Neural cell (in vitro differentiated cells): Measurements from ENCODE around the gene TTPAL. TPM values are rescaled to one million over a fixed set of nuclear protein-coding genes. Genes with fewer than 3 reads are reported as not detected.

ENCODE experiments used
- H2AFZ ChIP-seq: fragments of 200-600, 300-800 bp; sonication (generic), shearing (Covaris generic); 2 replicates; pipeline ENCODE4 v1.6.0; 2014; ENCODE audit warnings: low read depth, mild to moderate bottlenecking, antibody characterized with exemption, low read length, moderate library complexity
- H3F3A ChIP-seq: fragments of 200-600 bp; shearing (Covaris generic); 2 replicates; pipeline ENCODE4 v1.6.1; 2016; ENCODE audit warnings: mild to moderate bottlenecking, moderate library complexity, mixed read lengths, antibody characterized with exemption, low read length; ENCODE audit not compliant: insufficient read depth, poor library complexity, severe bottlenecking
- H3K27ac ChIP-seq: fragments of 200-600, 300-800 bp; sonication (generic), shearing (Covaris generic); 2 replicates; pipeline ENCODE4 v1.5.1; 2014; ENCODE audit warnings: mild to moderate bottlenecking, low read length, moderate library complexity
- H3K27me3 ChIP-seq: fragments of 300-800, 200-600 bp; sonication (generic), shearing (Covaris generic); 2 replicates; pipeline ENCODE4 v1.6.0; 2014; ENCODE audit warnings: mild to moderate bottlenecking, low read depth, low read length, moderate library complexity; ENCODE audit not compliant: insufficient read depth
- H3K36me3 ChIP-seq: fragments of 300-800, 200-600 bp; sonication (generic), shearing (Covaris generic); 2 replicates; pipeline ENCODE4 v1.5.1; 2014; ENCODE audit warnings: mild to moderate bottlenecking, antibody characterized with exemption, low read length, moderate library complexity; ENCODE audit not compliant: insufficient read depth
- H3K4me2 ChIP-seq: fragments of 300-800, 200-600 bp; sonication (generic), shearing (Covaris generic); 2 replicates; pipeline ENCODE4 v1.6.0; 2014; ENCODE audit warnings: mild to moderate bottlenecking, low read length
- H3K4me3 ChIP-seq: fragments of 300-800, 200-600 bp; sonication (generic), shearing (Covaris generic); 2 replicates; pipeline ENCODE4 v1.5.1; 2014; ENCODE audit warnings: mild to moderate bottlenecking, low read length, moderate library complexity
- H3K79me2 ChIP-seq: fragments of 200-600 bp; shearing (Covaris generic); replicated peaks from 2 replicates; pipeline ENCODE4 v1.6.0; 2014; ENCODE audit warnings: mild to moderate bottlenecking, low read length, moderate library complexity; ENCODE audit not compliant: insufficient read depth
- H3K9ac ChIP-seq: fragments of 300-800, 200-600 bp; sonication (generic), shearing (Covaris generic); 2 replicates; pipeline ENCODE4 v1.6.1; 2016; ENCODE audit warnings: mild to moderate bottlenecking, low read length, mixed read lengths
- H3K9me2 ChIP-seq: fragments of 200-600 bp; shearing (Covaris generic); 2 replicates; pipeline ENCODE4 v1.6.1; 2016; ENCODE audit warnings: mild to moderate bottlenecking, low read length, mixed read lengths; ENCODE audit not compliant: insufficient read depth
- H3K9me3 ChIP-seq: fragments of 200-600, 300-800 bp; sonication (generic), shearing (Covaris generic); 2 replicates; pipeline ENCODE4 v1.6.1; 2016; ENCODE audit warnings: mild to moderate bottlenecking, mixed run types, low read length, moderate library complexity, mixed read lengths
- H4K20me1 ChIP-seq: fragments of 200-600 bp; shearing (Covaris generic); 2 replicates; pipeline ENCODE4 v1.6.1; 2016; ENCODE audit warnings: mild to moderate bottlenecking, mixed run types; ENCODE audit not compliant: insufficient read depth
- EP300 ChIP-seq: fragments of 450-650 bp; conservative IDR thresholded peaks from 2 replicates; pipeline ENCODE4 v1.6.1; 2014; ENCODE audit warnings: antibody characterized with exemption, mild to moderate bottlenecking, moderate library complexity; ENCODE audit not compliant: poor library complexity, severe bottlenecking
- EZH2 ChIP-seq: fragments of 200-600, 300-800 bp; shearing (Covaris generic), sonication (generic); IDR thresholded peaks from 2 replicates; pipeline ENCODE4 v1.6.1; 2014; ENCODE audit warnings: antibody characterized with exemption, low read length, borderline replicate concordance, mild to moderate bottlenecking; ENCODE audit not compliant: insufficient read depth, poor library complexity, severe bottlenecking
- MXI1 ChIP-seq: fragments of 450-650 bp; conservative IDR thresholded peaks from 2 replicates; pipeline ENCODE4 v1.6.1; 2014; ENCODE audit warnings: antibody characterized with exemption, mild to moderate bottlenecking; ENCODE audit not compliant: poor library complexity, severe bottlenecking
- POLR2AphosphoS5 ChIP-seq: IDR thresholded peaks from 2 replicates; pipeline ENCODE4 v1.6.1; 2012
- RAD21 ChIP-seq: fragments of 450-650 bp; conservative IDR thresholded peaks from 2 replicates; pipeline ENCODE4 v1.6.1; 2014; ENCODE audit warnings: antibody characterized with exemption, mild to moderate bottlenecking, moderate library complexity
- SMC3 ChIP-seq: fragments of 450-650 bp; conservative IDR thresholded peaks from 2 replicates; pipeline ENCODE4 v1.6.1; 2014; ENCODE audit warnings: antibody characterized with exemption, mild to moderate bottlenecking, moderate library complexity; ENCODE audit not compliant: poor library complexity
- TAF1 ChIP-seq: IDR thresholded peaks from 2 replicates; pipeline ENCODE4 v1.6.1; 2012; ENCODE audit warnings: low read depth
- polyA plus RNA-seq: library from polyadenylated mRNA; depleted of rRNA; stranded (reverse); fragments of >200 nt; gene quantifications from 2 replicates; pipeline ENCODE4 v1.2.3, GENCODE V29; 2014
- TF ChIP-seq, protein P1 (sequence below): IDR thresholded peaks from 2 replicates; pipeline ENCODE4 v1.6.1; 2012; ENCODE audit warnings: borderline replicate concordance
- TF ChIP-seq, protein P2 (sequence below): fragments of 450-650 bp; IDR thresholded peaks from 2 replicates; pipeline ENCODE4 v1.5.1; 2014; ENCODE audit warnings: antibody characterized with exemption, mild to moderate bottlenecking, moderate library complexity; ENCODE audit not compliant: poor library complexity, severe bottlenecking

TTPAL gene
- polyA plus RNA-seq, 1 donor from 2014 or later, result 11.2 TPM

DNA sequence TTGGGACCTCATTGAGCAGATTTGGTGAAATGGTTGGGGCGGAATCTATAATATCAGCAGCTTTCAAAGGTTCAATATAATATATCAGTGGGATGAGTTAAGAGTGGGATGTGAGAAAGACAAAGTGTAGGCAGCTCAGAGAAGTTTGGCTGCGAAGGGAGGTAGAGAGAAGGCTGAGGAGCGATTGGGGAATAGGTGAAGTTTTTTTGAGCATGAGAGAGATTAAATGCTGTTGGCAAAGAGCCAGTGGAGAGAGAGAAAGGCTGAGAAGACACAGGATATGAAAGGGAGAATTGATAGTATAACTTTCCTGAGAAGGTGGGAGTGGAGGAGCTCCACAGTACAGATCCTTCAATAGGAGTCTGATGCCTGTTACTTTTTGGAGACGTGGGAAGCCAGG, 58.3 kb downstream of the TTPAL start (continued):
- no peak for TF ChIP-seq EZH2
- no peak for TF ChIP-seq POLR2AphosphoS5

DNA sequence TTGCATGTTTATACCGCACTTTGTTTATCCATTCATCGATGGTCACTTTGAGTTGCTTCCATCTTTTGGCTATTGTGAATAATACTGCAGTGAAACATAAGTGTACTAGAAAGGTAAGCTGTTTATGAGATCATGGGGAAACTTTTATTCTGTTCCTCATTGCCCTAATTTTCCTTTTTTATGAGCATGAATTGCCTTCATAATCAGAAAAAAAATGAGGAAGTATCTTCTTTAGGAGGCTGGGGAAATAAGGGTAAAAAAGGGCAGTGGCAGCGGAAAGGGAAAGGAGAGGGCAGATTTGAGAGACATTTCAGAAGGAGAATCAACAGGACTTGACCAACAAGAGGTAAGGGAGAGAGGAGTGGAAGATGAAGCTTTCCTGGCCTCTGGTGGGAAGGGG, 60.5 kb downstream of the TTPAL start:
- Histone ChIP-seq H4K20me1 (no peaks in the 10 kb centered on the region), H3K9ac (no peak overlapping the region), H3F3A (no peaks in the 10 kb centered on the region), H3K9me3 (no peaks in the 10 kb centered on the region), H3K27me3 (no peaks in the 10 kb centered on the region), H2AFZ (no peak overlapping the region), H3K27ac (no peak overlapping the region), H3K4me2 (no peak overlapping the region), H3K36me3 (no peaks in the 10 kb centered on the region), H3K79me2 (peaks cover 43% of the 10 kb centered on the region), H3K4me3 (no peak overlapping the region), H3K9me2 (no peaks in the 10 kb centered on the region)
- no peak for TF ChIP-seq TAF1
- TF ChIP-seq EP300, result no peak
- TF ChIP-seq SMC3, result no peak
- TF ChIP-seq RAD21, result no peak
- TF ChIP-seq, protein P1, sequence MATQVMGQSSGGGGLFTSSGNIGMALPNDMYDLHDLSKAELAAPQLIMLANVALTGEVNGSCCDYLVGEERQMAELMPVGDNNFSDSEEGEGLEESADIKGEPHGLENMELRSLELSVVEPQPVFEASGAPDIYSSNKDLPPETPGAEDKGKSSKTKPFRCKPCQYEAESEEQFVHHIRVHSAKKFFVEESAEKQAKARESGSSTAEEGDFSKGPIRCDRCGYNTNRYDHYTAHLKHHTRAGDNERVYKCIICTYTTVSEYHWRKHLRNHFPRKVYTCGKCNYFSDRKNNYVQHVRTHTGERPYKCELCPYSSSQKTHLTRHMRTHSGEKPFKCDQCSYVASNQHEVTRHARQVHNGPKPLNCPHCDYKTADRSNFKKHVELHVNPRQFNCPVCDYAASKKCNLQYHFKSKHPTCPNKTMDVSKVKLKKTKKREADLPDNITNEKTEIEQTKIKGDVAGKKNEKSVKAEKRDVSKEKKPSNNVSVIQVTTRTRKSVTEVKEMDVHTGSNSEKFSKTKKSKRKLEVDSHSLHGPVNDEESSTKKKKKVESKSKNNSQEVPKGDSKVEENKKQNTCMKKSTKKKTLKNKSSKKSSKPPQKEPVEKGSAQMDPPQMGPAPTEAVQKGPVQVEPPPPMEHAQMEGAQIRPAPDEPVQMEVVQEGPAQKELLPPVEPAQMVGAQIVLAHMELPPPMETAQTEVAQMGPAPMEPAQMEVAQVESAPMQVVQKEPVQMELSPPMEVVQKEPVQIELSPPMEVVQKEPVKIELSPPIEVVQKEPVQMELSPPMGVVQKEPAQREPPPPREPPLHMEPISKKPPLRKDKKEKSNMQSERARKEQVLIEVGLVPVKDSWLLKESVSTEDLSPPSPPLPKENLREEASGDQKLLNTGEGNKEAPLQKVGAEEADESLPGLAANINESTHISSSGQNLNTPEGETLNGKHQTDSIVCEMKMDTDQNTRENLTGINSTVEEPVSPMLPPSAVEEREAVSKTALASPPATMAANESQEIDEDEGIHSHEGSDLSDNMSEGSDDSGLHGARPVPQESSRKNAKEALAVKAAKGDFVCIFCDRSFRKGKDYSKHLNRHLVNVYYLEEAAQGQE, result no peak
- no peak for TF ChIP-seq EZH2
- no peak for TF ChIP-seq MXI1
- TF ChIP-seq, protein P2, sequence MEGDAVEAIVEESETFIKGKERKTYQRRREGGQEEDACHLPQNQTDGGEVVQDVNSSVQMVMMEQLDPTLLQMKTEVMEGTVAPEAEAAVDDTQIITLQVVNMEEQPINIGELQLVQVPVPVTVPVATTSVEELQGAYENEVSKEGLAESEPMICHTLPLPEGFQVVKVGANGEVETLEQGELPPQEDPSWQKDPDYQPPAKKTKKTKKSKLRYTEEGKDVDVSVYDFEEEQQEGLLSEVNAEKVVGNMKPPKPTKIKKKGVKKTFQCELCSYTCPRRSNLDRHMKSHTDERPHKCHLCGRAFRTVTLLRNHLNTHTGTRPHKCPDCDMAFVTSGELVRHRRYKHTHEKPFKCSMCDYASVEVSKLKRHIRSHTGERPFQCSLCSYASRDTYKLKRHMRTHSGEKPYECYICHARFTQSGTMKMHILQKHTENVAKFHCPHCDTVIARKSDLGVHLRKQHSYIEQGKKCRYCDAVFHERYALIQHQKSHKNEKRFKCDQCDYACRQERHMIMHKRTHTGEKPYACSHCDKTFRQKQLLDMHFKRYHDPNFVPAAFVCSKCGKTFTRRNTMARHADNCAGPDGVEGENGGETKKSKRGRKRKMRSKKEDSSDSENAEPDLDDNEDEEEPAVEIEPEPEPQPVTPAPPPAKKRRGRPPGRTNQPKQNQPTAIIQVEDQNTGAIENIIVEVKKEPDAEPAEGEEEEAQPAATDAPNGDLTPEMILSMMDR, result no peak
- no peak for TF ChIP-seq POLR2AphosphoS5

DNA sequence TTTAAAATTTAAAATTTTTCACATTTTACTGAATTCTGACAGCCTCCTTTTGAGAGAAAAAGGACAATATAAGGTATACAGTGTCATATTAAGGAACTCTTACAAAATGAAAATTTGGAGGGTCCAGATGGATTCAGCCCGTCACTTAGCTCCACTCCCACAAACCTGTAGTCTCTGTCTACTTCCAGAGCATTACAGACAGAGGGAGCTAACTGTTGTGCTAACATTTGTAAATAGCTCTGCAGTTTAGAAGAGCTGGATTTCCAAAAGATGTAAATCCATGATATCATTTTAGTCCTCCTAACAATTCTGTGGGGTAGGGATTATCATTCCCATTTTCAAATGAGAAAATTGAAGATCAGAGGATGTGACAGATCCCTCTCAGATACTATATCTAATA, 62.3 kb downstream of the TTPAL start:
- no peak overlapping the region for H2AFZ ChIP-seq
- H3K4me3 ChIP-seq, result no peak overlapping the region
- H3K27ac ChIP-seq, result no peak overlapping the region
- no peaks in the 10 kb centered on the region for H4K20me1 ChIP-seq
- H3K9me2 ChIP-seq, result no peaks in the 10 kb centered on the region
- H3K36me3 ChIP-seq, result no peaks in the 10 kb centered on the region
- TF ChIP-seq, protein P2, result no peak
- H3F3A ChIP-seq, result no peaks in the 10 kb centered on the region
- no peak overlapping the region for H3K9ac ChIP-seq
- no peaks in the 10 kb centered on the region for H3K27me3 ChIP-seq
- H3K9me3 ChIP-seq, result no peaks in the 10 kb centered on the region
- peaks cover 37% of the 10 kb centered on the region for H3K79me2 ChIP-seq
- no peak overlapping the region for H3K4me2 ChIP-seq
